Activated CD4-positive, alpha-beta T cell treated with anti-CD3 and anti-CD28 coated beads, Interleukin-2, amount 10 ng/mL, durations not matched to agents 24 days and 14 days (primary cell): Measurements from ENCODE around the gene TBC1D8B. TPM values are rescaled to one million over a fixed set of nuclear protein-coding genes. Genes with fewer than 3 reads are reported as not detected.

Experiments used
- DNase-seq: peaks from one replicate; pipeline ENCODE4 v3.0.0; 2022
- H3K27ac Mint-ChIP-seq: one replicate; pipeline ENCODE4 v1.8.0; 2022; ENCODE audit warnings: mild to moderate bottlenecking, mixed read lengths
- H3K27me3 Mint-ChIP-seq: one replicate; pipeline ENCODE4 v1.8.0; 2022; ENCODE audit warnings: mixed read lengths
- H3K36me3 Mint-ChIP-seq: one replicate; pipeline ENCODE4 v1.8.0; 2022; ENCODE audit warnings: low read depth, mild to moderate bottlenecking, mixed read lengths
- H3K4me1 Mint-ChIP-seq: one replicate; pipeline ENCODE4 v1.8.0; 2021; ENCODE audit warnings: mixed read lengths
- H3K4me3 Mint-ChIP-seq: one replicate; pipeline ENCODE4 v1.8.0; 2022; ENCODE audit warnings: mild to moderate bottlenecking, moderate library complexity, mixed read lengths
- H3K9me3 Mint-ChIP-seq: one replicate; pipeline ENCODE4 v1.8.0; 2021; ENCODE audit warnings: mixed read lengths
- intact Hi-C: fragments of 100-400 bp; cut with micrococcal nuclease; formaldehyde crosslinking; loops from one replicate; pipeline ENCODE4 v1.15.1; 2023
- total RNA-seq: library from RNA; stranded (reverse); gene quantifications from 2 replicates; pipeline ENCODE4 v1.2.3, GENCODE V29; 2022

Gene TBC1D8B
- total RNA-seq, 1 donor from 2014 or later: 0.35 TPM

GRCh38 chrX:106903291-106903824, 100.9 kb downstream of the TBC1D8B start, which contains the start of gene RIPPLY1:
Gene RIPPLY1 (minus strand): TSS chrX:106903341. CDS start chrX:106903287, 54 bp downstream.
- Mint-ChIP-seq H3K9me3 (no peaks in the 10 kb centered on the region), H3K27ac (no peak within 1 kb of the TSS), H3K36me3 (no peaks in the 10 kb centered on the region), H3K27me3 (no peaks in the 10 kb centered on the region), H3K4me3 (no peak within 1 kb of the TSS), H3K4me1 (no peaks in the 10 kb centered on the region)
- intact Hi-C loops: no loop called here
- DNase-seq: no peak

DNA sequence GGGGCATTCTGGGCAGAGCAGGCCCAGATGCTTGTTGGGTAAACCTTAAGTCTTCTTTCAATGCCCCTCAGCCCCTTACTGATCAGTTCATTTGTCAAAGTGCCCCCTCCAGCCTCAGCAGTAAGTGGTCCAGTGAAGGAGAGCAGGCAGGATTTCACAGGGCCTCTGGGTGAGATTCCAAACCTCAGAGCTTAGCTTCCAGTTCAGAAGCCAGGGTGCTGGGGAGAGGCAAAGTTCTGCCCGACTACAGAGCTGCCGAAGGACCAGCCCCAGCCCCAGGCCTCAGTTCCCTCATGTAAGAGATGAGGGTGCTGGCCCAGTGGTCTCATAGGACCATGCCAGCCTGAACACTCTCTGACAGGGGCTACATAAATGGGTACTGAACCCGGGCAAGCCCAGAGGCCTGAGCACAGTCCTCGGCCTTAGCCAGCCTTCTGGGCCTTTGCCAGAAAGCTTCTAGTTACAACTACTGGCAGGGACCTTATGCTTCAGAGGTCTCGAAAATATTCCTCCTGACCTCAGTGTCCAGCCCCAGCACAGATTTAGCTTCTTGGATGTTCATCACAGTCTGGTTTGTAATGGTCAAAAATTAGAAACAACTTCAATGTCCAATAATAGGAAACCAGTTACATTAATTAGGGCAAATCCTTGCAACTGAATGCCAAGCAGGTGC, 101.5 kb downstream of the TBC1D8B start:
- no peak overlapping the region for H3K4me3 Mint-ChIP-seq
- no peak for DNase-seq

DNA sequence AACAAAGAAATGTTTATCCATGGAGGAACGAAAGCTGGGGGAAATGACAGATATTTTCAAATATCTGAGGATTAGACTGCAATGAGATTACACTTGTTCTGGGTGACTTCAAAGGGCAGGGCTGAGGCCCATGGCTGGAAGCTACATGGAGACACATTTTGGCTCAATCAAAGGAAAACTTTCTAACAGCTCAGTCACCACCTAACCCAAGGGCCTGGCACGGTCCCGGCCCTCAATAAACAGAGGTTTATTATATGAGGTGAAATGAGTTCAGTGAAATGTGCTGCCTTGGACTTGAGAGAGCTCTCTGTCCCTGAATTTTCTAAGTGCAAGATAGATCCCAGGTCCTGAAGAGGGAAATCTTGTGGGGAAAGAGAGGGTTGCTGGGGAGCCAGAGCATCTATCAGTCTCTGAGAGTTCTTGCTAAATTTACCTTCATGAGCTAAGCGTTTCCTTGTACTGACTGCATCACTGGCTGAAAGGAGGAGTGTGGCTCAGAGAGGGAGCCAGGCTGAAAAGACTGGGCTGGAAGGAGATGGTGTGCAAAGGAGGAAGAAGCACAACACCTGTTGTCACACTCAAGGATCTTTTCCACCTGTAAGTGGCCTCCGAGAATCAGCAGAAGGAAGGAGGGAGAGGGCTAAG, 102.7 kb downstream of the TBC1D8B start:
- Mint-ChIP-seq H3K4me3 (no peak overlapping the region), H3K9me3 (no peaks in the 10 kb centered on the region), H3K4me1 (no peaks in the 10 kb centered on the region), H3K27ac (no peak overlapping the region), H3K36me3 (no peaks in the 10 kb centered on the region), H3K27me3 (no peaks in the 10 kb centered on the region)
- DNase-seq: no peak
- intact Hi-C loops: no loop called here

More for the DNA sequence above, 101.5 kb downstream of the TBC1D8B start:
- intact Hi-C loops: no loop called here
- Mint-ChIP-seq H3K9me3 (no peaks in the 10 kb centered on the region), H3K4me1 (no peaks in the 10 kb centered on the region), H3K36me3 (no peaks in the 10 kb centered on the region), H3K27ac (no peak overlapping the region), H3K27me3 (no peaks in the 10 kb centered on the region)

- Mint-ChIP-seq H3K27me3 (no peaks in the 10 kb centered on the region), H3K36me3 (no peaks in the 10 kb centered on the region), H3K9me3 (no peaks in the 10 kb centered on the region), H3K4me1 (no peaks in the 10 kb centered on the region), H3K27ac (no peak overlapping the region), H3K4me3 (no peak overlapping the region)
- intact Hi-C loops: no loop called here
- no peak for DNase-seq
Measured at GRCh38 chrX:106906361-106906760, 103.9 kb downstream of the TBC1D8B start.

- Mint-ChIP-seq H3K9me3 (no peaks in the 10 kb centered on the region), H3K36me3 (no peaks in the 10 kb centered on the region), H3K27me3 (peaks cover 5% of the 10 kb centered on the region), H3K27ac (no peak overlapping the region), H3K4me1 (no peaks in the 10 kb centered on the region), H3K4me3 (no peak overlapping the region)
- DNase-seq: no peak
- intact Hi-C loops: no loop called here
Measured at GRCh38 chrX:106912864-106913263, 110.4 kb downstream of the TBC1D8B start.

GRCh38 chrX:106917830-106918500, 115.5 kb downstream of the TBC1D8B start:
- no peak overlapping the region for H3K4me3 Mint-ChIP-seq
- H3K27me3 Mint-ChIP-seq: peaks cover 5% of the 10 kb centered on the region
- no peaks in the 10 kb centered on the region for H3K9me3 Mint-ChIP-seq
- H3K27ac Mint-ChIP-seq: no peak overlapping the region
- intact Hi-C loops: no loop called here
- H3K36me3 Mint-ChIP-seq: no peaks in the 10 kb centered on the region
- no peaks in the 10 kb centered on the region for H3K4me1 Mint-ChIP-seq
- no peak for DNase-seq

GRCh38 chrX:106919932-106920452, 117.5 kb downstream of the TBC1D8B start, which contains the start of gene CLDN2:
Gene CLDN2 (plus strand): TSS chrX:106920402. CDS start chrX:106928229, 7,827 bp downstream.
- intact Hi-C loops: no loop called here
- Mint-ChIP-seq H3K27me3 (peaks cover 5% of the 10 kb centered on the region), H3K9me3 (no peaks in the 10 kb centered on the region), H3K36me3 (no peaks in the 10 kb centered on the region), H3K4me1 (no peaks in the 10 kb centered on the region), H3K4me3 (no peak within 1 kb of the TSS), H3K27ac (no peak within 1 kb of the TSS)
- no peak for DNase-seq

GRCh38 chrX:106921637-106922036, 119.2 kb downstream of the TBC1D8B start:
- Mint-ChIP-seq H3K4me1 (no peaks in the 10 kb centered on the region), H3K9me3 (no peaks in the 10 kb centered on the region), H3K27ac (no peak overlapping the region), H3K36me3 (no peaks in the 10 kb centered on the region), H3K27me3 (no peaks in the 10 kb centered on the region), H3K4me3 (no peak overlapping the region)
- intact Hi-C loops: no loop called here
- DNase-seq: no peak

Other genes starting within 250 kb of the TBC1D8B start
- 5.7 and 7.4 TPM in 2 replicates for gene RADX, start 190.7 kb upstream of the TBC1D8B start, total RNA-seq
- not detected in 2 replicates for gene RNF128, start 76.0 kb upstream of the TBC1D8B start, total RNA-seq
- not detected in 2 replicates for gene RIPPLY1, start 100.7 kb downstream of the TBC1D8B start, total RNA-seq
- not detected in 2 replicates for gene CLDN2, start 117.7 kb downstream of the TBC1D8B start, total RNA-seq
- gene MORC4, start 197.5 kb downstream of the TBC1D8B start, total RNA-seq: 7.1 and 7.8 TPM in 2 replicates